WERI-Rb-1 (cell line): ENCODE measurements around the gene KLRC1.
"Not testable (repeated sequence)": the region's sequence is repeated elsewhere in the genome, so short reads cannot be mapped to it uniquely, and the experiment has no call there.

ENCODE experiments used
- DNase-seq: peaks from one replicate; pipeline ENCODE4 v3.0.0-alpha.2; 2020
- H3K27ac ChIP-seq: fragments of 250-450 bp; sonication (Bioruptor Pico); 2 replicates; pipeline ENCODE4 v1.5.1; 2020; ENCODE audit warnings: mild to moderate bottlenecking, moderate library complexity
- H3K27me3 ChIP-seq: fragments of 250-450 bp; sonication (Bioruptor Pico); 2 replicates; pipeline ENCODE4 v1.5.1; 2021; ENCODE audit warnings: mild to moderate bottlenecking, low read depth, moderate library complexity; ENCODE audit not compliant: insufficient read depth, severe bottlenecking
- H3K36me3 ChIP-seq: fragments of 250-450 bp; sonication (Bioruptor Pico); 2 replicates; pipeline ENCODE4 v1.5.1; 2020; ENCODE audit warnings: mild to moderate bottlenecking, moderate library complexity
- H3K4me3 ChIP-seq: 2 replicates; pipeline ENCODE4 v1.5.1; 2011; ENCODE audit warnings: low read depth, mild to moderate bottlenecking, control low read depth, low read length
- H3K9me3 ChIP-seq: fragments of 250-450 bp; sonication (Bioruptor Pico); 2 replicates; pipeline ENCODE4 v1.5.1; 2021; ENCODE audit warnings: mild to moderate bottlenecking, moderate library complexity; ENCODE audit not compliant: severe bottlenecking
- TF ChIP-seq, protein P1 (sequence below): IDR thresholded peaks from 2 replicates; pipeline ENCODE4 v1.5.1; 2011; ENCODE audit warnings: low read depth, mild to moderate bottlenecking, control low read depth, inconsistent platforms, low read length

Gene KLRC1

DNA sequence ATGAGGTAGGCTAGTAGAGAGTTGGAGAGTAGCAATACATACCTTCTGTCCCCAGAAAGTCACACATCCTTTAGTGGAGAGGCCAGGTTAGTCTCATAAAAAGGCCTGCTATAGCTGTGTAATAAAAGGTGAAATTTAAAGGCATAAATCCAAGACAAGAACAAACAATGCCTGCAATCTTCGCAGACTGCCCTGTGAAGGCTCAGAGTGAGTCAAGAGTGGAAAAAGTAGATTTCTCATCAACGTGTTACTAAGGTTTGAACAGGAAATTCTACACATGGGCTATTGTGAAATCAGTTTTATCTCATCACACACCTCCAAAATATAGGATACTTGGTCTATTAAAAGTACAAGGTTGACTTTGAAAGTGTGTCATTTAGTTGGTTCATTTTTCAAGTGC, at the start of gene KLRC1:
TSS of gene KLRC1 (minus strand) at position 222 of the 400 bp plus-strand sequence. CDS start 2,221 bp downstream, outside the sequence.
- DNase-seq: no peak
- TF ChIP-seq, protein P1, sequence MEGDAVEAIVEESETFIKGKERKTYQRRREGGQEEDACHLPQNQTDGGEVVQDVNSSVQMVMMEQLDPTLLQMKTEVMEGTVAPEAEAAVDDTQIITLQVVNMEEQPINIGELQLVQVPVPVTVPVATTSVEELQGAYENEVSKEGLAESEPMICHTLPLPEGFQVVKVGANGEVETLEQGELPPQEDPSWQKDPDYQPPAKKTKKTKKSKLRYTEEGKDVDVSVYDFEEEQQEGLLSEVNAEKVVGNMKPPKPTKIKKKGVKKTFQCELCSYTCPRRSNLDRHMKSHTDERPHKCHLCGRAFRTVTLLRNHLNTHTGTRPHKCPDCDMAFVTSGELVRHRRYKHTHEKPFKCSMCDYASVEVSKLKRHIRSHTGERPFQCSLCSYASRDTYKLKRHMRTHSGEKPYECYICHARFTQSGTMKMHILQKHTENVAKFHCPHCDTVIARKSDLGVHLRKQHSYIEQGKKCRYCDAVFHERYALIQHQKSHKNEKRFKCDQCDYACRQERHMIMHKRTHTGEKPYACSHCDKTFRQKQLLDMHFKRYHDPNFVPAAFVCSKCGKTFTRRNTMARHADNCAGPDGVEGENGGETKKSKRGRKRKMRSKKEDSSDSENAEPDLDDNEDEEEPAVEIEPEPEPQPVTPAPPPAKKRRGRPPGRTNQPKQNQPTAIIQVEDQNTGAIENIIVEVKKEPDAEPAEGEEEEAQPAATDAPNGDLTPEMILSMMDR: no peak
- Histone ChIP-seq H3K36me3 (no peaks in the 10 kb centered on the region), H3K27me3 (no peaks in the 10 kb centered on the region), H3K27ac (no peak within 1 kb of the TSS), H3K9me3 (peaks cover 6% of the 10 kb centered on the region), H3K4me3 (no peak within 1 kb of the TSS)

GRCh38 chr12:10501030-10501429, 47.9 kb upstream of the KLRC1 start:
- TF ChIP-seq, protein P1: no peak
- Histone ChIP-seq H3K36me3 (no peaks in the 10 kb centered on the region), H3K27ac (no peak overlapping the region), H3K9me3 (no peaks in the 10 kb centered on the region), H3K4me3 (no peak overlapping the region), H3K27me3 (no peaks in the 10 kb centered on the region)
- DNase-seq: no peak

DNA sequence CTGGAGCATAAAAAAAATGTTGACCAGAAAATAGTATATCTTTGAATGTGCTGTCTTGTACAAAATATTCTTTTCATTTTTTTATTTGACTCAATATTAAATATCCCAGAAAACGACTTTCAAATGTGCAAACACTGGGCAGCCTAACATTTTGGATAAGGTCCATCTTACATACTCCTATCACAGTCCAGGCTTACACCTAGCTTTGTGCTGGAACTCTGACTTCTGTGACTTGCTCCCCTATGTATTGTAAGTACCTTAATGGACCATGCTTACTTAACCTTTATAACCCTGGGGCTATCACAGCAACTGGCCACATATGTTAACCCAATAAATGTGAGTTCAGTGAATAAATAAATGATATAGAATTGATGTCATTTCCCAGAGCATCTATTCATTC, 44.9 kb upstream of the KLRC1 start:
- TF ChIP-seq, protein P1: no peak
- Histone ChIP-seq H3K27me3 (no peaks in the 10 kb centered on the region), H3K9me3 (no peaks in the 10 kb centered on the region), H3K36me3 (no peaks in the 10 kb centered on the region), H3K27ac (no peak overlapping the region), H3K4me3 (no peak overlapping the region)
- DNase-seq: no peak

- DNase-seq: no peak
- TF ChIP-seq, protein P1: no peak
- no peaks in the 10 kb centered on the region for H3K36me3 ChIP-seq
- H3K27ac ChIP-seq: no peak overlapping the region
- H3K4me3 ChIP-seq: no peak overlapping the region
- H3K9me3 ChIP-seq: no peaks in the 10 kb centered on the region
- H3K27me3 ChIP-seq: no peaks in the 10 kb centered on the region
Observed at GRCh38 chr12:10497602-10498001, 44.4 kb upstream of the KLRC1 start.

GRCh38 chr12:10491766-10492165, 38.6 kb upstream of the KLRC1 start:
- Histone ChIP-seq H3K27ac (no peak overlapping the region), H3K4me3 (no peak overlapping the region), H3K36me3 (no peaks in the 10 kb centered on the region), H3K9me3 (no peaks in the 10 kb centered on the region), H3K27me3 (no peaks in the 10 kb centered on the region)
- DNase-seq: no peak
- TF ChIP-seq, protein P1: no peak

- H3K36me3 ChIP-seq, H3K9me3 ChIP-seq, H3K27me3 ChIP-seq, H3K27ac ChIP-seq, H3K4me3 ChIP-seq, DNase-seq: not testable (repeated sequence)
Observed at GRCh38 chr12:10487328-10487727, 34.2 kb upstream of the KLRC1 start.

DNA sequence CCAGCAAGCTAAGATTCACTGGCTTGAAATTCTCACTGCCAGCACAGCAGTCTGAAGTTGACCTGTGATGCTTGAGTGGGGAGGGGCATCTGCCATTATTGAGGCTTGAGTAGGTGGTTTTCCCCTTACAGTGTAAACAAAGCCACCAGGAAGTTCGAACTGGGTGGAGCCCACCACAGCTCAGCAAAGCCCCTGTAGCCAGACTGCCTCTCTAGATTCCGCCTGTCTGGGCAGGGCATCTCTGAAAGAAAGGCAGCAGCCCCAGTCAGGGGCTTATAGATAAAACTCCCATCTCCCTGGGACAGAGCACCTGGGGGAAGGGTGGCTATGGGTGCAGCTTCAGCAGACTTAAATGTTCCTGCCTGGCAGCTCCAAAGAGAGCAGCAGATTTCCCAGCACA, 28.7 kb upstream of the KLRC1 start:
- H3K36me3 ChIP-seq, DNase-seq, H3K4me3 ChIP-seq, H3K27me3 ChIP-seq, H3K27ac ChIP-seq, H3K9me3 ChIP-seq: not testable (repeated sequence)

- H3K27ac ChIP-seq, H3K27me3 ChIP-seq, DNase-seq, H3K4me3 ChIP-seq, H3K9me3 ChIP-seq, H3K36me3 ChIP-seq: not testable (repeated sequence)
Observed at GRCh38 chr12:10472808-10473207, 19.6 kb upstream of the KLRC1 start.
